HepG2 (cell line): ENCODE results near the gene LGALS9. TPM values are rescaled to one million over a fixed set of nuclear protein-coding genes. Genes with fewer than 3 reads are reported as not detected.

Experiments used
- ATAC-seq: fragments of 200-7000 bp; cut with Tn5 transposase; 3 replicates; pipeline ENCODE4 v1.9.1; 2020; ENCODE audit warnings: mild to moderate bottlenecking, moderate library complexity
- BruUV-seq: library from RNA; stranded (reverse); fragments of 400-500 nt; replicated peaks from 2 replicates; lab custom pipeline; 2021; lab: Mats Ljungman, UMichigan
- CTCF ChIA-PET: fragments of 300-600 bp; formaldehyde crosslinking; extraction: SDS; loops from one replicate; lab custom pipeline; 2021; ENCODE audit warnings: low total read pairs, inconsistent platforms, low intra/inter-chr PET ratio; lab: Yijun Ruan, JAX
- POLR2A ChIA-PET: fragments of 350-600 bp; sonication (Branson Sonifier 250); formaldehyde crosslinking; loops from one replicate; lab custom pipeline; 2020; ENCODE audit warnings: antibody characterized with exemption, inconsistent platforms; lab: Yijun Ruan, JAX
- DNase-seq: peaks from one replicate; pipeline ENCODE4 v3.0.0-alpha.2; 2015; ENCODE audit warnings: low spot score
- FAIRE-seq: peaks from 3 replicates; lab custom pipeline; 2011; peaks lifted over from hg19 to GRCh38; lab: Jason Lieb, UNC
- H2AFZ ChIP-seq: one replicate; pipeline ENCODE4 v1.6.1; 2011; ENCODE audit warnings: low read length, inconsistent platforms
- H3K27ac ChIP-seq: fragments of 300-600 bp; 3 replicates; pipeline ENCODE4 v1.8.0; 2011; ENCODE audit warnings: mixed run types, mild to moderate bottlenecking, mixed read lengths, low read length, inconsistent platforms; ENCODE audit not compliant: insufficient read depth; ENCODE audit errors: extremely low read length
- H3K27me3 ChIP-seq, 2 experiments: fragments of 200-600 bp in 1 of 2; 2 replicates in 1 of 2; 3 replicates in 1 of 2; pipeline versions ENCODE4 v1.6.0 to v1.8.0; 2011; ENCODE audit warnings: low read length in 2 of 2, mild to moderate bottlenecking in 2 of 2, moderate library complexity in 2 of 2, inconsistent platforms in 1 of 2; ENCODE audit not compliant: insufficient read depth in 2 of 2, control insufficient read depth in 1 of 2
- H3K36me3 ChIP-seq, 2 experiments: fragments of 200-600 bp in 1 of 2; replicated peaks in 1 of 2; 2 replicates in 1 of 2; 3 replicates in 1 of 2; pipeline versions ENCODE4 v1.5.1 to v1.8.0; 2011; ENCODE audit warnings: low read length in 2 of 2, inconsistent platforms in 1 of 2; ENCODE audit not compliant: insufficient read depth in 2 of 2, control insufficient read depth in 1 of 2
- H3K4me1 ChIP-seq: 2 replicates; pipeline ENCODE4 v1.5.1; 2012; ENCODE audit warnings: low read length, inconsistent platforms; ENCODE audit not compliant: insufficient read depth
- H3K4me2 ChIP-seq: 2 replicates; pipeline ENCODE4 v1.6.0; 2011; ENCODE audit warnings: low read depth, low read length, inconsistent platforms
- H3K4me3 ChIP-seq, 3 experiments: fragments of 200-600 bp in 1 of 3; sonication (generic), shearing (Covaris generic) in 1 of 3; replicated peaks in 1 of 3; 2 replicates each; pipeline ENCODE4 v1.5.1; 2011 to 2016; ENCODE audit warnings: low read length in 3 of 3, inconsistent platforms in 2 of 3, low read depth in 2 of 3, mild to moderate bottlenecking in 2 of 3, control low read depth in 1 of 3, mixed read lengths in 1 of 3; ENCODE audit not compliant: insufficient read depth in 1 of 3
- H3K79me2 ChIP-seq: one replicate; pipeline ENCODE4 v1.6.1; 2011; ENCODE audit warnings: low read length, inconsistent platforms; ENCODE audit not compliant: insufficient read depth
- H3K9ac ChIP-seq: 2 replicates; pipeline ENCODE4 v1.6.0; 2011; ENCODE audit warnings: mild to moderate bottlenecking, low read depth, low read length, inconsistent platforms; ENCODE audit not compliant: insufficient read depth
- H3K9me3 ChIP-seq: 2 replicates; pipeline ENCODE4 v1.5.1; 2012; ENCODE audit warnings: mild to moderate bottlenecking, low read length
- H4K20me1 ChIP-seq: 2 replicates; pipeline ENCODE4 v1.6.0; 2011; ENCODE audit warnings: inconsistent platforms, mild to moderate bottlenecking, low read length, moderate library complexity; ENCODE audit not compliant: insufficient read depth
- CENPT ChIP-seq: sonication (generic); formaldehyde crosslinking; IDR thresholded peaks from 2 replicates; pipeline ENCODE4 v1.8.0; 2022; ENCODE audit warnings: low read depth, mild to moderate bottlenecking, moderate library complexity, missing genetic modification reagents
- CREB1 ChIP-seq, 2 experiments: fragments of 450-650 bp in 1 of 2; IDR thresholded peaks; 2 replicates each; pipeline ENCODE4 v1.6.1; 2016 to 2017; ENCODE audit warnings: control low read depth in 1 of 2, mild to moderate bottlenecking in 1 of 2, missing compliant biosample characterization in 1 of 2, missing genetic modification characterization in 1 of 2
- DNMT1 ChIP-seq: sonication (generic); formaldehyde crosslinking; IDR thresholded peaks from 2 replicates; pipeline ENCODE4 v1.5.1; 2020; ENCODE audit warnings: mild to moderate bottlenecking, missing genetic modification reagents
- MXI1 ChIP-seq: IDR thresholded peaks from 3 replicates; pipeline ENCODE4 v1.6.1; 2012; ENCODE audit warnings: low read depth, low read length, inconsistent platforms, borderline replicate concordance
- RFXAP ChIP-seq: sonication (generic); formaldehyde crosslinking; IDR thresholded peaks from 2 replicates; pipeline ENCODE4 v1.4.0; 2020; ENCODE audit warnings: missing genetic modification reagents, borderline replicate concordance
- ZBTB8A ChIP-seq: sonication (generic); formaldehyde crosslinking; IDR thresholded peaks from 2 replicates; pipeline ENCODE4 v1.4.0; 2020; ENCODE audit warnings: mild to moderate bottlenecking, low read depth, missing genetic modification reagents, borderline replicate concordance
- WGBS: methylation state at CpG from one replicate; pipeline ENCODE4 v1.1.6; 2017; ENCODE audit warnings: low lambda C conversion rate; 5-methylcytosine and 5-hydroxymethylcytosine counted together
- in situ Hi-C: cut with HindIII; loops from 2 replicates; pipeline ENCODE4 v1.10.0; 2017; ENCODE audit warnings: low pct_unique_long_range_greater_than_20kb; ENCODE audit not compliant: extremely low pct_ligation_motif_present
- intact Hi-C: fragments of 100-400 bp; cut with micrococcal nuclease; formaldehyde crosslinking; loops from one replicate; pipeline ENCODE4 v1.10.0; 2022; ENCODE audit not compliant: unreplicated experiment
- polyA plus RNA-seq, 8 experiments: library from polyadenylated mRNA; depleted of rRNA in 3 of 8; stranded (reverse) in 7 of 8; unstranded in 1 of 8; fragments of >200 nt; fragmentation: Illumina TruSeq in 4 of 8; extraction: Trizol in 4 of 8; gene quantifications; 2 replicates each; pipeline versions ENCODE4 v1.2.1 to v1.2.3, GENCODE V29; 2011 to 2016; ENCODE audit warnings: low read depth in 4 of 8, missing spikeins in 1 of 8, mixed read lengths in 1 of 8; ENCODE audit not compliant: insufficient read depth in 1 of 8
- total RNA-seq, 5 experiments: library from RNA; depleted of rRNA; stranded (reverse); fragments of >200 nt; fragmentation: Illumina TruSeq; extraction: Trizol; gene quantifications; 2 replicates each; pipeline ENCODE4 v1.2.3, GENCODE V29; 2016; ENCODE audit warnings: low read depth in 1 of 5
- TF ChIP-seq, protein P1 (sequence below): sonication (generic); formaldehyde crosslinking; IDR thresholded peaks from 2 replicates; pipeline ENCODE4 v1.4.0; 2020; ENCODE audit warnings: missing genetic modification reagents
- TF ChIP-seq, protein P2 (sequence below): sonication (generic); formaldehyde crosslinking; IDR thresholded peaks from 2 replicates; pipeline ENCODE4 v1.9.0; 2021; ENCODE audit warnings: mild to moderate bottlenecking, missing genetic modification reagents
- TF ChIP-seq, protein P3 (sequence below): sonication (generic); formaldehyde crosslinking; IDR thresholded peaks from 2 replicates; pipeline ENCODE4 v1.4.0; 2020; ENCODE audit warnings: mild to moderate bottlenecking, missing genetic modification reagents

Gene LGALS9
- total and polyA plus RNA-seq, 2 of the 13 experiments (the other 11 are each of a cell fraction or from before 2014, with no cell fraction given) = 0.40 to 1.4 TPM

DNA sequence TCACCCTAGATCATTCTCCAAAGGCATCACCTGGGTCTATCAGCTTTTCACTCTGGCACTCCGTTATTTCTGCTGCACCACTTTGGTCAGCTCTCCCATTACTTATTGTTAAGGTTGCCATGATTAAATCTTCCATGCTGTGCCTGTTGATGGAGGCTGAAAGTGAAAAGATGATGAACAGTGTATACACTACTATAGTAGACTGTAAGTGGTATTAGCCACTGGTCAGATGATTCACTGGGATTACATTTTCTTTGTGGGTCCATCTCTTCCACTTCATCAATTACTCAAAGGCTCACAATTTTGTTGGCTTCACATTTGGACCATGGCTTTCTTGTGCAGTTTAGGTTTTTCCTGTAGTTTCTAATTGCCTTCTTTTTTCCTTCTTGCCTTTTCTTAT is 15.9 kb upstream of the LGALS9 start:
- H3K9me3 ChIP-seq = no peaks in the 10 kb centered on the region
- peaks cover 26 to 50% of the 10 kb centered on the region in 2 experiments; a peak in 4 of 5 replicates for H3K36me3 ChIP-seq
- 100% methylated on average over 1 of the region's 1 CpG for WGBS
- POLR2A ChIA-PET = no interaction called here
- intact Hi-C loops = no loop called here
- no peak overlapping the region for H3K4me2 ChIP-seq
- FAIRE-seq = no peak
- ATAC-seq = no peak
- H3K9ac ChIP-seq = no peak overlapping the region
- CTCF ChIA-PET = no interaction called here
- H3K27me3 ChIP-seq = no peaks in the 10 kb centered on the region
- H3K4me1 ChIP-seq = no peaks in the 10 kb centered on the region
- no peak for DNase-seq
- no peak overlapping the region for H3K27ac ChIP-seq
- no peak overlapping the region for H2AFZ ChIP-seq
- H3K4me3 ChIP-seq = no peak overlapping the region
- H4K20me1 ChIP-seq = no peaks in the 10 kb centered on the region
- BruUV-seq = no TSS peak
- no peaks in the 10 kb centered on the region for H3K79me2 ChIP-seq
- in situ Hi-C loops = no loop called here
- TF ChIP-seq CENPT (CRISPR knock-in tag) (no peak), ZBTB8A (no peak), MXI1 (no peak), DNMT1 (CRISPR knock-in tag) (no peak), CREB1 (IDR thresholded peaks at IDR 0.05) (no peak), CREB1 (CRISPR knock-in tag; IDR thresholded peaks at IDR 0.05) (no peak), RFXAP (no peak)
- TF ChIP-seq, protein P1, sequence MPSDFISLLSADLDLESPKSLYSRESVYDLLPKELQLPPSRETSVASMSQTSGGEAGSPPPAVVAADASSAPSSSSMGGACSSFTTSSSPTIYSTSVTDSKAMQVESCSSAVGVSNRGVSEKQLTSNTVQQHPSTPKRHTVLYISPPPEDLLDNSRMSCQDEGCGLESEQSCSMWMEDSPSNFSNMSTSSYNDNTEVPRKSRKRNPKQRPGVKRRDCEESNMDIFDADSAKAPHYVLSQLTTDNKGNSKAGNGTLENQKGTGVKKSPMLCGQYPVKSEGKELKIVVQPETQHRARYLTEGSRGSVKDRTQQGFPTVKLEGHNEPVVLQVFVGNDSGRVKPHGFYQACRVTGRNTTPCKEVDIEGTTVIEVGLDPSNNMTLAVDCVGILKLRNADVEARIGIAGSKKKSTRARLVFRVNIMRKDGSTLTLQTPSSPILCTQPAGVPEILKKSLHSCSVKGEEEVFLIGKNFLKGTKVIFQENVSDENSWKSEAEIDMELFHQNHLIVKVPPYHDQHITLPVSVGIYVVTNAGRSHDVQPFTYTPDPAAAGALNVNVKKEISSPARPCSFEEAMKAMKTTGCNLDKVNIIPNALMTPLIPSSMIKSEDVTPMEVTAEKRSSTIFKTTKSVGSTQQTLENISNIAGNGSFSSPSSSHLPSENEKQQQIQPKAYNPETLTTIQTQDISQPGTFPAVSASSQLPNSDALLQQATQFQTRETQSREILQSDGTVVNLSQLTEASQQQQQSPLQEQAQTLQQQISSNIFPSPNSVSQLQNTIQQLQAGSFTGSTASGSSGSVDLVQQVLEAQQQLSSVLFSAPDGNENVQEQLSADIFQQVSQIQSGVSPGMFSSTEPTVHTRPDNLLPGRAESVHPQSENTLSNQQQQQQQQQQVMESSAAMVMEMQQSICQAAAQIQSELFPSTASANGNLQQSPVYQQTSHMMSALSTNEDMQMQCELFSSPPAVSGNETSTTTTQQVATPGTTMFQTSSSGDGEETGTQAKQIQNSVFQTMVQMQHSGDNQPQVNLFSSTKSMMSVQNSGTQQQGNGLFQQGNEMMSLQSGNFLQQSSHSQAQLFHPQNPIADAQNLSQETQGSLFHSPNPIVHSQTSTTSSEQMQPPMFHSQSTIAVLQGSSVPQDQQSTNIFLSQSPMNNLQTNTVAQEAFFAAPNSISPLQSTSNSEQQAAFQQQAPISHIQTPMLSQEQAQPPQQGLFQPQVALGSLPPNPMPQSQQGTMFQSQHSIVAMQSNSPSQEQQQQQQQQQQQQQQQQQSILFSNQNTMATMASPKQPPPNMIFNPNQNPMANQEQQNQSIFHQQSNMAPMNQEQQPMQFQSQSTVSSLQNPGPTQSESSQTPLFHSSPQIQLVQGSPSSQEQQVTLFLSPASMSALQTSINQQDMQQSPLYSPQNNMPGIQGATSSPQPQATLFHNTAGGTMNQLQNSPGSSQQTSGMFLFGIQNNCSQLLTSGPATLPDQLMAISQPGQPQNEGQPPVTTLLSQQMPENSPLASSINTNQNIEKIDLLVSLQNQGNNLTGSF (CRISPR knock-in tag) = no peak
- TF ChIP-seq, protein P2, sequence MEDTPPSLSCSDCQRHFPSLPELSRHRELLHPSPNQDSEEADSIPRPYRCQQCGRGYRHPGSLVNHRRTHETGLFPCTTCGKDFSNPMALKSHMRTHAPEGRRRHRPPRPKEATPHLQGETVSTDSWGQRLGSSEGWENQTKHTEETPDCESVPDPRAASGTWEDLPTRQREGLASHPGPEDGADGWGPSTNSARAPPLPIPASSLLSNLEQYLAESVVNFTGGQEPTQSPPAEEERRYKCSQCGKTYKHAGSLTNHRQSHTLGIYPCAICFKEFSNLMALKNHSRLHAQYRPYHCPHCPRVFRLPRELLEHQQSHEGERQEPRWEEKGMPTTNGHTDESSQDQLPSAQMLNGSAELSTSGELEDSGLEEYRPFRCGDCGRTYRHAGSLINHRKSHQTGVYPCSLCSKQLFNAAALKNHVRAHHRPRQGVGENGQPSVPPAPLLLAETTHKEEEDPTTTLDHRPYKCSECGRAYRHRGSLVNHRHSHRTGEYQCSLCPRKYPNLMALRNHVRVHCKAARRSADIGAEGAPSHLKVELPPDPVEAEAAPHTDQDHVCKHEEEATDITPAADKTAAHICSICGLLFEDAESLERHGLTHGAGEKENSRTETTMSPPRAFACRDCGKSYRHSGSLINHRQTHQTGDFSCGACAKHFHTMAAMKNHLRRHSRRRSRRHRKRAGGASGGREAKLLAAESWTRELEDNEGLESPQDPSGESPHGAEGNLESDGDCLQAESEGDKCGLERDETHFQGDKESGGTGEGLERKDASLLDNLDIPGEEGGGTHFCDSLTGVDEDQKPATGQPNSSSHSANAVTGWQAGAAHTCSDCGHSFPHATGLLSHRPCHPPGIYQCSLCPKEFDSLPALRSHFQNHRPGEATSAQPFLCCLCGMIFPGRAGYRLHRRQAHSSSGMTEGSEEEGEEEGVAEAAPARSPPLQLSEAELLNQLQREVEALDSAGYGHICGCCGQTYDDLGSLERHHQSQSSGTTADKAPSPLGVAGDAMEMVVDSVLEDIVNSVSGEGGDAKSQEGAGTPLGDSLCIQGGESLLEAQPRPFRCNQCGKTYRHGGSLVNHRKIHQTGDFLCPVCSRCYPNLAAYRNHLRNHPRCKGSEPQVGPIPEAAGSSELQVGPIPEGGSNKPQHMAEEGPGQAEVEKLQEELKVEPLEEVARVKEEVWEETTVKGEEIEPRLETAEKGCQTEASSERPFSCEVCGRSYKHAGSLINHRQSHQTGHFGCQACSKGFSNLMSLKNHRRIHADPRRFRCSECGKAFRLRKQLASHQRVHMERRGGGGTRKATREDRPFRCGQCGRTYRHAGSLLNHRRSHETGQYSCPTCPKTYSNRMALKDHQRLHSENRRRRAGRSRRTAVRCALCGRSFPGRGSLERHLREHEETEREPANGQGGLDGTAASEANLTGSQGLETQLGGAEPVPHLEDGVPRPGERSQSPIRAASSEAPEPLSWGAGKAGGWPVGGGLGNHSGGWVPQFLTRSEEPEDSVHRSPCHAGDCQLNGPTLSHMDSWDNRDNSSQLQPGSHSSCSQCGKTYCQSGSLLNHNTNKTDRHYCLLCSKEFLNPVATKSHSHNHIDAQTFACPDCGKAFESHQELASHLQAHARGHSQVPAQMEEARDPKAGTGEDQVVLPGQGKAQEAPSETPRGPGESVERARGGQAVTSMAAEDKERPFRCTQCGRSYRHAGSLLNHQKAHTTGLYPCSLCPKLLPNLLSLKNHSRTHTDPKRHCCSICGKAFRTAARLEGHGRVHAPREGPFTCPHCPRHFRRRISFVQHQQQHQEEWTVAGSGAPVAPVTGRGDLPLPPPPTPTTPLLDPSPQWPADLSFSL (CRISPR knock-in tag) = no peak
- TF ChIP-seq, protein P3, sequence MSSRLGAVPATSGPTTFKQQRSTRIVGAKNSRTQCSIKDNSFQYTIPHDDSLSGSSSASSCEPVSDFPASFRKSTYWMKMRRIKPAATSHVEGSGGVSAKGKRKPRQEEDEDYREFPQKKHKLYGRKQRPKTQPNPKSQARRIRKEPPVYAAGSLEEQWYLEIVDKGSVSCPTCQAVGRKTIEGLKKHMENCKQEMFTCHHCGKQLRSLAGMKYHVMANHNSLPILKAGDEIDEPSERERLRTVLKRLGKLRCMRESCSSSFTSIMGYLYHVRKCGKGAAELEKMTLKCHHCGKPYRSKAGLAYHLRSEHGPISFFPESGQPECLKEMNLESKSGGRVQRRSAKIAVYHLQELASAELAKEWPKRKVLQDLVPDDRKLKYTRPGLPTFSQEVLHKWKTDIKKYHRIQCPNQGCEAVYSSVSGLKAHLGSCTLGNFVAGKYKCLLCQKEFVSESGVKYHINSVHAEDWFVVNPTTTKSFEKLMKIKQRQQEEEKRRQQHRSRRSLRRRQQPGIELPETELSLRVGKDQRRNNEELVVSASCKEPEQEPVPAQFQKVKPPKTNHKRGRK = no peak
